ENCODE results near the gene KIF13A. TPM values are rescaled to one million over a fixed set of nuclear protein-coding genes. Genes with fewer than 3 reads are reported as not detected.

The KIF13A gene
- total and polyA plus RNA-seq, 9 of the 15 experiments (the other 6 are each of a cell fraction or from before 2014, with no cell fraction given): 3.6 to 44.3 (median 29.7) TPM

GRCh38 chr6:17962436-17963031 lies 24.9 kb downstream of the KIF13A start (continued):
- TF ChIP-seq NKRF (IDR thresholded peaks at IDR 0.05; ENCODE audit: borderline replicate concordance) (peak; percentile 79), TARDBP (IDR thresholded peaks at IDR 0.05) (no peak), ZNF77 (CRISPR knock-in tag; IDR thresholded peaks at IDR 0.05) (no peak), MCM2 (IDR thresholded peaks at IDR 0.05; ENCODE audit: low read depth) (no peak), TCF7L2 (IDR thresholded peaks at IDR 0.05; ENCODE audit: low read depth, low read length) (no peak; the same call in 1 of the 2 replicates), GTF2F1 (IDR thresholded peaks at IDR 0.05; ENCODE audit: low read depth, low read length) (no peak), JUNB (CRISPR knock-in tag; conservative IDR thresholded peaks at IDR 0.05) (no peak), SRSF1 (IDR thresholded peaks at IDR 0.05; ENCODE audit: low read depth, low read length) (no peak), ELF4 (CRISPR knock-in tag; IDR thresholded peaks at IDR 0.05) (peak; percentile 74; the same call in 1 of the 2 replicates), MYBL2 (IDR thresholded peaks at IDR 0.05; ENCODE audit: low read depth) (no peak; the same call in 1 of the 2 replicates), MYBL2 (CRISPR knock-in tag; IDR thresholded peaks at IDR 0.05; ENCODE audit: borderline replicate concordance) (no peak), PHF21A (IDR thresholded peaks at IDR 0.05; ENCODE audit: borderline replicate concordance, low read depth) (no peak), DACH1 (IDR thresholded peaks at IDR 0.05; ENCODE audit: partially characterized antibody) (peak; percentile 100), HDAC8 (tag; IDR thresholded peaks at IDR 0.05) (no peak), ZNF134 (CRISPR knock-in tag; conservative IDR thresholded peaks at IDR 0.05) (no peak), L3MBTL2 (IDR thresholded peaks at IDR 0.05) (peak; percentile 59), NCOA4 (IDR thresholded peaks at IDR 0.05; ENCODE audit: partially characterized antibody) (no peak), HDGF (IDR thresholded peaks at IDR 0.05) (peak; percentile 79), MEF2A (IDR thresholded peaks at IDR 0.05; ENCODE audit: control insufficient read depth, low read depth, low read length) (peak; percentile 68), RNF2 (IDR thresholded peaks at IDR 0.05) (peak; percentile 99), RFX5 (IDR thresholded peaks at IDR 0.05; ENCODE audit: low read depth, low read length) (peak; percentile 55), KLF16 (IDR thresholded peaks at IDR 0.05) (peak; percentile 98), THRAP3 (IDR thresholded peaks at IDR 0.05; ENCODE audit: borderline replicate concordance) (peak; percentile 19; the same call in 1 of the 2 replicates), PREB (CRISPR knock-in tag; IDR thresholded peaks at IDR 0.05) (no peak)
- TF ChIP-seq, protein P1, sequence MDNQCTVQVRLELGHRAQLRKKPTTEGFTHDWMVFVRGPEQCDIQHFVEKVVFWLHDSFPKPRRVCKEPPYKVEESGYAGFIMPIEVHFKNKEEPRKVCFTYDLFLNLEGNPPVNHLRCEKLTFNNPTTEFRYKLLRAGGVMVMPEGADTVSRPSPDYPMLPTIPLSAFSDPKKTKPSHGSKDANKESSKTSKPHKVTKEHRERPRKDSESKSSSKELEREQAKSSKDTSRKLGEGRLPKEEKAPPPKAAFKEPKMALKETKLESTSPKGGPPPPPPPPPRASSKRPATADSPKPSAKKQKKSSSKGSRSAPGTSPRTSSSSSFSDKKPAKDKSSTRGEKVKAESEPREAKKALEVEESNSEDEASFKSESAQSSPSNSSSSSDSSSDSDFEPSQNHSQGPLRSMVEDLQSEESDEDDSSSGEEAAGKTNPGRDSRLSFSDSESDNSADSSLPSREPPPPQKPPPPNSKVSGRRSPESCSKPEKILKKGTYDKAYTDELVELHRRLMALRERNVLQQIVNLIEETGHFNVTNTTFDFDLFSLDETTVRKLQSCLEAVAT (IDR thresholded peaks at IDR 0.05): peak; percentile 28 to 99; a peak in 3 of 4 replicates
- TF ChIP-seq, protein P2, sequence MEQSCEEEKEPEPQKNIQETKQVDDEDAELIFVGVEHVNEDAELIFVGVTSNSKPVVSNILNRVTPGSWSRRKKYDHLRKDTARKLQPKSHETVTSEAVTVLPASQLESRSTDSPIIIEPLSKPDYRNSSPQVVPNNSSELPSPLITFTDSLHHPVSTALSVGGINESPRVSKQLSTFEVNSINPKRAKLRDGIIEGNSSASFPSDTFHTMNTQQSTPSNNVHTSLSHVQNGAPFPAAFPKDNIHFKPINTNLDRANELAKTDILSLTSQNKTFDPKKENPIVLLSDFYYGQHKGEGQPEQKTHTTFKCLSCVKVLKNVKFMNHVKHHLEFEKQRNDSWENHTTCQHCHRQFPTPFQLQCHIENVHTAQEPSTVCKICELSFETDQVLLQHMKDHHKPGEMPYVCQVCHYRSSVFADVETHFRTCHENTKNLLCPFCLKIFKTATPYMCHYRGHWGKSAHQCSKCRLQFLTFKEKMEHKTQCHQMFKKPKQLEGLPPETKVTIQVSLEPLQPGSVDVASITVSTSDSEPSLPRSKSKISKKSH (CRISPR knock-in tag; IDR thresholded peaks at IDR 0.05): no peak
